H9 (cell line): Measurements from ENCODE around the gene ZIK1. TPM values are rescaled to one million over a fixed set of nuclear protein-coding genes. Genes with fewer than 3 reads are reported as not detected.
A peak's percentile ranks its signal among the peaks of the same experiment; 100 is the strongest.

Source experiments
- DNase-seq: peaks from one replicate; pipeline ENCODE4 v3.0.0-alpha.2; 2017
- H2AFZ ChIP-seq: one replicate; pipeline ENCODE4 v1.6.1; 2013; ENCODE audit warnings: mild to moderate bottlenecking, low read length, control low read depth, moderate library complexity
- H2AK5ac ChIP-seq: 2 replicates; pipeline ENCODE4 v1.6.1; 2013; ENCODE audit warnings: low read length, control low read depth, mixed read lengths; ENCODE audit not compliant: insufficient read length
- H2BK120ac ChIP-seq: one replicate; pipeline ENCODE4 v1.6.1; 2013; ENCODE audit warnings: low read depth, mild to moderate bottlenecking, low read length, control low read depth, inconsistent platforms; ENCODE audit not compliant: poor library complexity, severe bottlenecking
- H2BK12ac ChIP-seq: 2 replicates; pipeline ENCODE4 v1.6.1; 2013; ENCODE audit warnings: low read length, control low read depth, mixed read lengths, low read depth; ENCODE audit not compliant: insufficient read length
- H2BK15ac ChIP-seq: 2 replicates; pipeline ENCODE4 v1.6.1; 2013; ENCODE audit warnings: low read depth, low read length, control low read depth
- H2BK20ac ChIP-seq: one replicate; pipeline ENCODE4 v1.6.1; 2013; ENCODE audit warnings: low read depth, mild to moderate bottlenecking, low read length, control low read depth, inconsistent platforms; ENCODE audit not compliant: poor library complexity, severe bottlenecking
- H2BK5ac ChIP-seq: 2 replicates; pipeline ENCODE4 v1.6.1; 2013; ENCODE audit warnings: low read length, control low read depth, mixed read lengths; ENCODE audit not compliant: insufficient read length
- H3K14ac ChIP-seq: 2 replicates; pipeline ENCODE4 v1.6.1; 2013; ENCODE audit warnings: low read length, control low read depth; ENCODE audit not compliant: insufficient read depth
- H3K18ac ChIP-seq: 2 replicates; pipeline ENCODE4 v1.6.1; 2013; ENCODE audit warnings: low read depth, mild to moderate bottlenecking, mixed read lengths, low read length, control low read depth; ENCODE audit not compliant: insufficient read length
- H3K23ac ChIP-seq: 2 replicates; pipeline ENCODE4 v1.6.1; 2013; ENCODE audit warnings: low read length, control low read depth, mixed read lengths, low read depth; ENCODE audit not compliant: insufficient read length
- H3K23me2 ChIP-seq: 2 replicates; pipeline ENCODE4 v1.6.1; 2013; ENCODE audit warnings: low read depth, mild to moderate bottlenecking, mixed read lengths, low read length, control low read depth; ENCODE audit not compliant: insufficient read length, poor library complexity, severe bottlenecking
- H3K27ac ChIP-seq: 2 replicates; pipeline ENCODE4 v1.5.1; 2013; ENCODE audit warnings: low read length, control low read depth, mixed read lengths, low read depth; ENCODE audit not compliant: insufficient read length
- H3K27me3 ChIP-seq: 2 replicates; pipeline ENCODE4 v1.6.1; 2013; ENCODE audit warnings: low read length, control low read depth, inconsistent platforms; ENCODE audit not compliant: insufficient read depth
- H3K4ac ChIP-seq: 2 replicates; pipeline ENCODE4 v1.6.1; 2013; ENCODE audit warnings: low read depth, mild to moderate bottlenecking, control low read depth, inconsistent platforms, low read length, moderate library complexity
- H3K4me1 ChIP-seq: 2 replicates; pipeline ENCODE4 v1.6.1; 2013; ENCODE audit warnings: low read length, control low read depth, inconsistent platforms; ENCODE audit not compliant: insufficient read depth
- H3K4me2 ChIP-seq: 2 replicates; pipeline ENCODE4 v1.6.1; 2013; ENCODE audit warnings: low read length, control low read depth, mixed read lengths; ENCODE audit not compliant: insufficient read length, insufficient read depth
- H3K56ac ChIP-seq: 2 replicates; pipeline ENCODE4 v1.6.1; 2013; ENCODE audit warnings: low read depth, mild to moderate bottlenecking, mixed read lengths, low read length, control low read depth; ENCODE audit not compliant: insufficient read length
- H3K79me1 ChIP-seq: 2 replicates; pipeline ENCODE4 v1.6.1; 2013; ENCODE audit warnings: low read depth, mild to moderate bottlenecking, moderate library complexity, low read length, control low read depth, inconsistent platforms; ENCODE audit not compliant: insufficient read depth, poor library complexity, severe bottlenecking
- H3K79me2 ChIP-seq: 2 replicates; pipeline ENCODE4 v1.6.1; 2013; ENCODE audit warnings: low read length, control low read depth, inconsistent platforms; ENCODE audit not compliant: insufficient read depth
- H3K9ac ChIP-seq: 2 replicates; pipeline ENCODE4 v1.6.1; 2013; ENCODE audit warnings: low read length, control low read depth, mixed read lengths; ENCODE audit not compliant: insufficient read length; ENCODE audit errors: extremely low read depth
- H3K9me3 ChIP-seq: one replicate; pipeline ENCODE4 v1.6.1; 2013; ENCODE audit warnings: low read depth, low read length, inconsistent platforms; ENCODE audit not compliant: control insufficient read depth
- H3T11ph ChIP-seq: one replicate; pipeline ENCODE4 v1.6.1; 2013; ENCODE audit warnings: mild to moderate bottlenecking, low read length, control low read depth, inconsistent platforms
- H4K20me1 ChIP-seq: one replicate; pipeline ENCODE4 v1.6.1; 2013; ENCODE audit not compliant: control insufficient read depth, insufficient read length, insufficient read depth
- H4K5ac ChIP-seq: 2 replicates; pipeline ENCODE4 v1.6.1; 2013; ENCODE audit warnings: low read depth, mild to moderate bottlenecking, mixed read lengths, low read length, control low read depth; ENCODE audit not compliant: insufficient read length
- H4K8ac ChIP-seq: replicated peaks from 2 replicates; pipeline ENCODE4 v1.6.1; 2013; ENCODE audit warnings: low read length, control low read depth, mixed read lengths, low read depth; ENCODE audit not compliant: insufficient read length
- H4K91ac ChIP-seq: 2 replicates; pipeline ENCODE4 v1.6.1; 2013; ENCODE audit warnings: low read depth, mild to moderate bottlenecking, moderate library complexity, mixed read lengths, low read length, control low read depth; ENCODE audit not compliant: insufficient read length
- H3K27ac Mint-ChIP-seq, 3 experiments: 2 replicates in 2 of 3; 3 replicates in 1 of 3; pipeline ENCODE4 v1.8.0; 2020 to 2021; ENCODE audit warnings: mixed read lengths in 3 of 3, mild to moderate bottlenecking in 1 of 3, moderate library complexity in 1 of 3
- H3K27me3 Mint-ChIP-seq: 2 replicates; pipeline ENCODE4 v1.8.0; 2021; ENCODE audit warnings: low read depth, mild to moderate bottlenecking, moderate library complexity, mixed read lengths
- H3K36me3 Mint-ChIP-seq, 3 experiments: 2 replicates in 2 of 3; 3 replicates in 1 of 3; pipeline ENCODE4 v1.8.0; 2020 to 2021; ENCODE audit warnings: low read depth in 3 of 3, mixed read lengths in 3 of 3; ENCODE audit not compliant: insufficient read depth in 1 of 3
- H3K4me1 Mint-ChIP-seq, 2 experiments: 2 replicates each; pipeline ENCODE4 v1.8.0; 2020; ENCODE audit warnings: mixed read lengths in 2 of 2
- H3K4me3 Mint-ChIP-seq, 2 experiments: 2 replicates in 1 of 2; 3 replicates in 1 of 2; pipeline ENCODE4 v1.8.0; 2020 to 2021; ENCODE audit warnings: mild to moderate bottlenecking in 2 of 2, mixed read lengths in 2 of 2, moderate library complexity in 1 of 2
- H3K9me3 Mint-ChIP-seq, 2 experiments: 2 replicates in 1 of 2; 3 replicates in 1 of 2; pipeline ENCODE4 v1.8.0; 2020; ENCODE audit warnings: mild to moderate bottlenecking in 2 of 2, mixed read lengths in 2 of 2, moderate library complexity in 1 of 2
- CTCF ChIP-seq: fragments of 200-600 bp; sonication (generic); conservative IDR thresholded peaks from 3 replicates; pipeline ENCODE4 v1.8.0; 2021; ENCODE audit warnings: antibody characterized with exemption, mild to moderate bottlenecking
- WGBS: extraction: QIAGEN DNeasy Blood & Tissue Kit; methylation state at CpG from one replicate; pipeline ENCODE4 v1.1.7; 2013; ENCODE audit warnings: missing lambda C conversion rate, low lambda C conversion rate, mixed read lengths; ENCODE audit not compliant: insufficient read length; ENCODE audit errors: extremely low coverage; 5-methylcytosine and 5-hydroxymethylcytosine counted together
- total RNA-seq: library from RNA; stranded (reverse); gene quantifications from 2 replicates; pipeline ENCODE4 v1.2.1, GENCODE V29; 2021

ZIK1 gene
- total RNA-seq, 1 experiment from 2014 or later = 27.8 TPM

GRCh38 chr19:57632987-57633831, 49.3 kb downstream of the ZIK1 start, which contains the start of gene ZNF211:
TSS of gene ZNF211 (plus strand) at chr19:57633168. CDS start at chr19:57633347, 179 bp downstream.
- H4K20me1 ChIP-seq = no peaks in the 10 kb centered on the region
- Mint-ChIP-seq H3K36me3 (peaks cover 30 to 35% (median 33%) of the 10 kb centered on the region in 3 experiments), H3K27me3 (no peaks in the 10 kb centered on the region; the same call in 1 of the 2 replicates), H3K4me1 (peaks cover 4 to 14% of the 10 kb centered on the region in 2 experiments; a peak in 3 of 4 replicates), H3K9me3 (peaks cover 14 to 20% of the 10 kb centered on the region in 2 experiments), H3K4me3 (peak within 1 kb of the TSS; percentile 92 to 97), H3K27ac (peak within 1 kb of the TSS in 1 of 3 experiments; percentile 8; a peak in 2 of 7 replicates)
- H4K91ac ChIP-seq = no peak within 1 kb of the TSS
- no peaks in the 10 kb centered on the region for H3K27me3 ChIP-seq
- no peak within 1 kb of the TSS for H2AK5ac ChIP-seq
- no peak within 1 kb of the TSS for H3K18ac ChIP-seq
- no peak within 1 kb of the TSS for H3K27ac ChIP-seq
- no peak within 1 kb of the TSS for H4K8ac ChIP-seq
- no peaks in the 10 kb centered on the region for H3K79me2 ChIP-seq
- no peak within 1 kb of the TSS for H3K56ac ChIP-seq
- no peak within 1 kb of the TSS for H4K5ac ChIP-seq
- no peak within 1 kb of the TSS for H3T11ph ChIP-seq
- H3K4ac ChIP-seq = no peak within 1 kb of the TSS
- H2AFZ ChIP-seq = peak within 1 kb of the TSS; percentile 86
- no CpG with 5 or more reads among the region's 59 CpGs for WGBS
- no peak within 1 kb of the TSS for H2BK5ac ChIP-seq
- H3K79me1 ChIP-seq = no peaks in the 10 kb centered on the region
- H2BK12ac ChIP-seq = peak within 1 kb of the TSS; percentile 62
- TF ChIP-seq CTCF = no peak
- peak within 1 kb of the TSS; percentile 44 for H3K23ac ChIP-seq
- H3K23me2 ChIP-seq = peaks cover 6% of the 10 kb centered on the region
- H2BK120ac ChIP-seq = no peak within 1 kb of the TSS
- H3K9ac ChIP-seq = peak within 1 kb of the TSS; percentile 69
- peak within 1 kb of the TSS; percentile 95 for H3K4me2 ChIP-seq
- no peak within 1 kb of the TSS for H2BK15ac ChIP-seq
- no peaks in the 10 kb centered on the region for H3K9me3 ChIP-seq
- H2BK20ac ChIP-seq = no peak within 1 kb of the TSS
- no peak within 1 kb of the TSS for H3K14ac ChIP-seq
- H3K4me1 ChIP-seq = no peaks in the 10 kb centered on the region; the same call in 1 of the 2 replicates
- DNase-seq = peak; percentile 95
